CD4-positive, CD25-positive, alpha-beta regulatory T cell (primary cell): ENCODE results near the gene CDKL5. TPM values are rescaled to one million over a fixed set of nuclear protein-coding genes. Genes with fewer than 3 reads are reported as not detected.

ENCODE experiments used
- ATAC-seq, 2 donors: fragments of 150-1000 bp; cut with Tn5 transposase; one replicate each; pipeline ENCODE4 v1.10.0; 2021; ENCODE audit warnings: low read depth in 2 of 2, moderate number of reproducible peaks in 2 of 2, moderate library complexity in 1 of 2
- DNase-seq, 3 donors: peaks; one replicate each; pipeline versions ENCODE4 v3.0.0 to v3.0.0-alpha.2; 2012 to 2022; ENCODE audit warnings: mixed read lengths in 1 of 3
- H3K27ac ChIP-seq: one replicate; pipeline ENCODE4 v1.7.0; 2013; ENCODE audit warnings: mild to moderate bottlenecking, low read length; ENCODE audit not compliant: insufficient read depth, poor library complexity, severe bottlenecking
- H3K27me3 ChIP-seq: one replicate; pipeline ENCODE4 v1.7.0; 2013; ENCODE audit warnings: low read length; ENCODE audit not compliant: control insufficient read depth, insufficient read depth
- H3K36me3 ChIP-seq: one replicate; pipeline ENCODE4 v1.7.0; 2013; ENCODE audit warnings: mild to moderate bottlenecking, low read length, moderate library complexity; ENCODE audit not compliant: control insufficient read depth, insufficient read depth
- H3K4me1 ChIP-seq: 2 replicates; pipeline ENCODE4 v1.7.0; 2013; ENCODE audit warnings: mild to moderate bottlenecking, low read length; ENCODE audit not compliant: insufficient read depth, control insufficient read depth, poor library complexity, severe bottlenecking
- H3K4me3 ChIP-seq: one replicate; pipeline ENCODE4 v1.7.0; 2013; ENCODE audit warnings: low read depth, mild to moderate bottlenecking, low read length, moderate library complexity
- H3K9me3 ChIP-seq, 2 experiments: 1 replicate in 1 of 2; 2 replicates in 1 of 2; pipeline ENCODE4 v1.7.0; 2013; ENCODE audit warnings: low read length in 2 of 2, mild to moderate bottlenecking in 1 of 2, moderate library complexity in 1 of 2; ENCODE audit not compliant: control insufficient read depth in 2 of 2
- H3K27ac Mint-ChIP-seq, 3 donors: one replicate each; pipeline ENCODE4 v1.8.0; 2020 to 2022; ENCODE audit warnings: mild to moderate bottlenecking in 3 of 3, mixed read lengths in 3 of 3, moderate library complexity in 2 of 3
- H3K27me3 Mint-ChIP-seq: one replicate; pipeline ENCODE4 v1.8.0; 2022; ENCODE audit warnings: mild to moderate bottlenecking, mixed read lengths
- H3K36me3 Mint-ChIP-seq: one replicate; pipeline ENCODE4 v1.8.0; 2020; ENCODE audit warnings: mixed read lengths
- H3K4me1 Mint-ChIP-seq, 4 donors: one replicate each; pipeline ENCODE4 v1.8.0; 2020 to 2022; ENCODE audit warnings: mixed read lengths in 4 of 4, mild to moderate bottlenecking in 1 of 4
- H3K4me3 Mint-ChIP-seq, 4 donors: one replicate each; pipeline ENCODE4 v1.8.0; 2020 to 2022; ENCODE audit warnings: mild to moderate bottlenecking in 4 of 4, mixed read lengths in 4 of 4, moderate library complexity in 3 of 4
- H3K9me3 Mint-ChIP-seq, 7 donors: one replicate each; pipeline ENCODE4 v1.8.0; 2020 to 2022; ENCODE audit warnings: mixed read lengths in 7 of 7, mild to moderate bottlenecking in 3 of 7, moderate library complexity in 2 of 7
- polyA plus RNA-seq, 4 donors: library from polyadenylated mRNA; unstranded; fragments of 300-500 nt; fragmentation: Illumina TruSeq; gene quantifications; one replicate each; pipeline ENCODE4 v1.2.3, GENCODE V29; 2021
- total RNA-seq: library from RNA; stranded (reverse); gene quantifications from one replicate; pipeline ENCODE4 v1.2.3, GENCODE V29; 2022

Gene CDKL5
- total and polyA plus RNA-seq, 5 donors from 2014 or later: 0.02 to 2.9 (median 1.3) TPM

- Mint-ChIP-seq H3K27me3 (no peaks in the 10 kb centered on the region), H3K4me3 (no peak overlapping the region), H3K9me3 (peaks cover 0 to 4% (median 0%) of the 10 kb centered on the region in 7 donors), H3K4me1 (no peaks in the 10 kb centered on the region), H3K36me3 (peaks cover 5% of the 10 kb centered on the region), H3K27ac (no peak overlapping the region)
- H3K27ac ChIP-seq: no peak overlapping the region
- H3K4me1 ChIP-seq: no peaks in the 10 kb centered on the region
- no peaks in the 10 kb centered on the region for H3K36me3 ChIP-seq
- H3K4me3 ChIP-seq: no peak overlapping the region
- no peaks in the 10 kb centered on the region for H3K27me3 ChIP-seq
- DNase-seq (no peak), ATAC-seq (no peak)
- H3K9me3 ChIP-seq: no peaks in the 10 kb centered on the region
Measured at GRCh38 chrX:18630934-18631333, 205.5 kb downstream of the CDKL5 start.

GRCh38 chrX:18638398-18638797 is 213.0 kb downstream of the CDKL5 start:
- H3K9me3 Mint-ChIP-seq: peaks cover 0 to 1% (median 0%) of the 10 kb centered on the region in 7 donors
- ATAC-seq: no peak
- H3K27ac Mint-ChIP-seq: no peak overlapping the region
- no peaks in the 10 kb centered on the region for H3K4me1 ChIP-seq
- no peaks in the 10 kb centered on the region for H3K36me3 Mint-ChIP-seq
- H3K36me3 ChIP-seq: no peaks in the 10 kb centered on the region
- H3K27me3 ChIP-seq: no peaks in the 10 kb centered on the region
- no peak overlapping the region for H3K27ac ChIP-seq
- H3K4me1 Mint-ChIP-seq: no peaks in the 10 kb centered on the region
- no peaks in the 10 kb centered on the region for H3K9me3 ChIP-seq
- no peak overlapping the region for H3K4me3 ChIP-seq
- no peak overlapping the region for H3K4me3 Mint-ChIP-seq
- DNase-seq: no peak
- H3K27me3 Mint-ChIP-seq: no peaks in the 10 kb centered on the region

- H3K4me1 Mint-ChIP-seq: no peaks in the 10 kb centered on the region
- DNase-seq (no peak), ATAC-seq (no peak)
- no peaks in the 10 kb centered on the region for H3K36me3 Mint-ChIP-seq
- no peak overlapping the region for H3K27ac Mint-ChIP-seq
- Histone ChIP-seq H3K36me3 (no peaks in the 10 kb centered on the region), H3K9me3 (no peaks in the 10 kb centered on the region), H3K4me1 (no peaks in the 10 kb centered on the region), H3K27me3 (no peaks in the 10 kb centered on the region), H3K27ac (no peak overlapping the region), H3K4me3 (no peak overlapping the region)
- peaks cover 0 to 1% (median 0%) of the 10 kb centered on the region in 7 donors for H3K9me3 Mint-ChIP-seq
- no peaks in the 10 kb centered on the region for H3K27me3 Mint-ChIP-seq
- no peak overlapping the region for H3K4me3 Mint-ChIP-seq
Measured at GRCh38 chrX:18639280-18639679, 213.9 kb downstream of the CDKL5 start.

GRCh38 chrX:18640686-18641085 is 215.3 kb downstream of the CDKL5 start:
- Histone ChIP-seq H3K27ac (no peak overlapping the region), H3K27me3 (no peaks in the 10 kb centered on the region), H3K4me3 (no peak overlapping the region), H3K4me1 (no peaks in the 10 kb centered on the region), H3K36me3 (no peaks in the 10 kb centered on the region), H3K9me3 (no peaks in the 10 kb centered on the region)
- ATAC-seq (no peak), DNase-seq (no peak)
- no peaks in the 10 kb centered on the region for H3K27me3 Mint-ChIP-seq
- H3K27ac Mint-ChIP-seq: no peak overlapping the region
- peaks cover 0 to 1% (median 0%) of the 10 kb centered on the region in 7 donors for H3K9me3 Mint-ChIP-seq
- no peaks in the 10 kb centered on the region for H3K4me1 Mint-ChIP-seq
- H3K36me3 Mint-ChIP-seq: no peaks in the 10 kb centered on the region
- H3K4me3 Mint-ChIP-seq: no peak overlapping the region

GRCh38 chrX:18643243-18643642 is 217.8 kb downstream of the CDKL5 start:
- no peak overlapping the region for H3K4me3 ChIP-seq
- H3K4me1 ChIP-seq: no peaks in the 10 kb centered on the region
- no peak for DNase-seq
- Mint-ChIP-seq H3K9me3 (peaks cover 0 to 1% (median 0%) of the 10 kb centered on the region in 7 donors), H3K27me3 (no peaks in the 10 kb centered on the region), H3K36me3 (no peaks in the 10 kb centered on the region), H3K27ac (no peak overlapping the region), H3K4me3 (no peak overlapping the region), H3K4me1 (no peaks in the 10 kb centered on the region)
- no peaks in the 10 kb centered on the region for H3K27me3 ChIP-seq
- H3K36me3 ChIP-seq: no peaks in the 10 kb centered on the region
- no peak overlapping the region for H3K27ac ChIP-seq
- H3K9me3 ChIP-seq: no peaks in the 10 kb centered on the region
- no peak for ATAC-seq

- Histone ChIP-seq H3K4me3 (no peak overlapping the region), H3K9me3 (no peaks in the 10 kb centered on the region), H3K27me3 (no peaks in the 10 kb centered on the region), H3K27ac (no peak overlapping the region), H3K36me3 (no peaks in the 10 kb centered on the region), H3K4me1 (no peaks in the 10 kb centered on the region)
- Mint-ChIP-seq H3K27me3 (no peaks in the 10 kb centered on the region), H3K36me3 (no peaks in the 10 kb centered on the region), H3K4me3 (no peak overlapping the region), H3K4me1 (no peaks in the 10 kb centered on the region), H3K9me3 (peaks cover 0 to 1% (median 0%) of the 10 kb centered on the region in 7 donors), H3K27ac (no peak overlapping the region)
- no peak for ATAC-seq
- no peak for DNase-seq
Measured at GRCh38 chrX:18643853-18644252, 218.4 kb downstream of the CDKL5 start.

GRCh38 chrX:18647621-18648020 is 222.2 kb downstream of the CDKL5 start:
- Mint-ChIP-seq H3K9me3 (peaks cover 0 to 1% (median 0%) of the 10 kb centered on the region in 7 donors), H3K4me3 (no peak overlapping the region), H3K4me1 (no peaks in the 10 kb centered on the region), H3K27ac (no peak overlapping the region), H3K36me3 (no peaks in the 10 kb centered on the region), H3K27me3 (no peaks in the 10 kb centered on the region)
- no peaks in the 10 kb centered on the region for H3K36me3 ChIP-seq
- no peak overlapping the region for H3K4me3 ChIP-seq
- no peak overlapping the region for H3K27ac ChIP-seq
- no peak for DNase-seq
- ATAC-seq: no peak
- H3K27me3 ChIP-seq: no peaks in the 10 kb centered on the region
- no peaks in the 10 kb centered on the region for H3K4me1 ChIP-seq
- H3K9me3 ChIP-seq: no peaks in the 10 kb centered on the region

- Mint-ChIP-seq H3K27ac (no peak overlapping the region), H3K27me3 (no peaks in the 10 kb centered on the region), H3K9me3 (peaks cover 0 to 1% (median 0%) of the 10 kb centered on the region in 7 donors), H3K4me1 (no peaks in the 10 kb centered on the region), H3K4me3 (no peak overlapping the region), H3K36me3 (no peaks in the 10 kb centered on the region)
- no peaks in the 10 kb centered on the region for H3K4me1 ChIP-seq
- H3K36me3 ChIP-seq: no peaks in the 10 kb centered on the region
- ATAC-seq (no peak), DNase-seq (no peak)
- no peak overlapping the region for H3K4me3 ChIP-seq
- no peaks in the 10 kb centered on the region for H3K9me3 ChIP-seq
- no peak overlapping the region for H3K27ac ChIP-seq
- H3K27me3 ChIP-seq: no peaks in the 10 kb centered on the region
Measured at GRCh38 chrX:18649498-18649951, 224.1 kb downstream of the CDKL5 start.
